T1000 (cell line): ENCODE results near the gene DNAJC27.

ENCODE experiments used
- DNase-seq: peaks from one replicate; lab custom pipeline; 2025; ENCODE audit warnings: mixed read lengths; lab: John Stamatoyannopoulos, UW

The DNAJC27 gene

DNA sequence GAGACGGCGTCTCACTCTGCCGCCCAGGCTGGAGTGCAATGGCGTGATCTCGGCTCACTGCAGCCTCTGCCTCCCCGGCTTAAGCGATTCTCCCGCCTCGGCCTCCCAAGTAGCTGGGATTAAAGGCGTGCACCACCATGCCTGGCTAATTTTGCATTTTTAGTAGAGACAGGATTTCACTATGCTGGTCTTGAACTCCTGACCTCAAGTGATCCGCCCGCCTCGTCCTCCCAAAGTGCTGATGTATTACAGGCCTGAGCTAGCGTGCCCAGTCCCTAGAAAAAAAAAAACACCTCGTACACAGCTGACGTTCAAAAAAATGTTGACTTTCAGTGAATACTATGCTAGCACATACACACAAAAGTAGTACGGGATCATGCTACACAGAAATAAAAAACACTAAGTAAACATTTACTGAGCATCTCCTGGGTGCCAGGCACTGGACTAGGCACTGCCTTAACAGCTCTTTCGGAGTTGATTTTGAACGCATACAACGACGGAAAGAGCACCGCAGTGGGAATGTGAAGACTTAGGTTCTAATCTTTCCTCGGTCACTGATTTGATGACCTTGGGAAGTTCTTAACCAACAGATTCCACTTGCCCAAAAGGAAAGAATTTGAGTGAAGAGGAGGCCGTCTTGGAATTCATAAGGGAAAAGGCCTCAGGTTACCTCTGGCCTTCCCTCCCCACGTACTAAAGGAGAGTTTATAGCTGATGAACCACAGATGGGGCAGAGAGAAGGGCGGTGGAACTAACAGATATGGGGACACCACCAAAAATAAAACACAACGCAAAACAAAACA lies 1.1 kb downstream of the DNAJC27 start:
- DNase-seq: no peak

DNA sequence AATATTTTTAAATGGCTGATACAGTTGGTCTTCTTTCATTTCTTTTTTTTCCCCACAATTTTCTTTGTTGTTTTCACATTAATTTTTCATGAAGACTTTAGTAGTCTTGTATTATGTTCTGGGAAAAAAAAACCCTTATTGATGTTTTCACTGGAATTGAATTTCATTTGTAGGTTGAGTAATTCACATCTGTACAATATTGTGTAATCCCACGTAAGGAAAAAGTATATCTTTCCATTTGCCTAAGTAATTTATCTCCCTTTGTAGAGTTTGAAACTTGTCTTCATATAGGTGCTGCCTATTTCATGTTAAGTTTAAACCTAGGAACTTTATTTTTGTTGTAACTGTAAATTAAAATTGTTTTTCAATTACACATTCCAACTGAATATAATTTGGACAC lies 2.0 kb downstream of the DNAJC27 start:
- DNase-seq: no peak

- no peak for DNase-seq
Measured at GRCh38 chr2:24961903-24962302, 9.9 kb downstream of the DNAJC27 start.

DNA sequence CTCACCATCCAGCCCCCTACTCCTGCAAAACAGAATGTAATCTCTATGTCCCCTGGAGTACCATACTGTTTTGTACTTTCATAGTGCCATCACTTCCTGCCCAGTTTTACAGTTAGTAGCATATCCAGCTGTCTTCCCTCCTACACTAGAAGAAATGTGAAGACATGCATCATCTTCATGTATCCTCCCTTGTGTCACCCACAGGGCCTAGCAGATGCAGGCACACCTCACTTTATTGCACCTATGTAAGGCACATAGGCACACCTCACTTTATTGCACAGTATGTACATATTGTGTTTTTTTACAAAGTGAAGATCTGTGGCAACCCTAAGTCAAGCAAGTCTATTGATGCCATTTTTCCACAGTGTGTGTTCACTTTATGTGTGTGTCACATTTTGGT lies 12.0 kb downstream of the DNAJC27 start:
- no peak for DNase-seq

GRCh38 chr2:24958411-24958935 lies 13.3 kb downstream of the DNAJC27 start:
- DNase-seq: no peak

DNA sequence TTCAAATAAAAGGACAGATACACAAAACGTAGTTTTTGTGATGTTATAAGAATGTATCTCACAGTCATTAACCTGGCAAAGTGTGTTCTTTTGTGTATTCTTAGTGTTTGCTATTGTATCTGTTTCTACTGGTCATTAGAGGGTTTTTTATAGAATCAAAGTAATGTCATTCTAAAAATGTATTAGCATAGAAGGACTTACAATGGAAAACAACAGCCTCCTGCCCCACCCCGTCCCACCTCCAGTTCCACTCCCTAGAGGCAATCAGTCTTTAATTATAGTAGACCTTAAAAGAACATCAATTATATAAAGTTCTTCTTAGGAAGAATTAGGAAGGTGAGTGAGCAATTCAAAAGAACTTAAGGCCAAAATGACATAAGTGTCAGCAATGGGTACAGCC lies 13.8 kb downstream of the DNAJC27 start:
- no peak for DNase-seq

DNA sequence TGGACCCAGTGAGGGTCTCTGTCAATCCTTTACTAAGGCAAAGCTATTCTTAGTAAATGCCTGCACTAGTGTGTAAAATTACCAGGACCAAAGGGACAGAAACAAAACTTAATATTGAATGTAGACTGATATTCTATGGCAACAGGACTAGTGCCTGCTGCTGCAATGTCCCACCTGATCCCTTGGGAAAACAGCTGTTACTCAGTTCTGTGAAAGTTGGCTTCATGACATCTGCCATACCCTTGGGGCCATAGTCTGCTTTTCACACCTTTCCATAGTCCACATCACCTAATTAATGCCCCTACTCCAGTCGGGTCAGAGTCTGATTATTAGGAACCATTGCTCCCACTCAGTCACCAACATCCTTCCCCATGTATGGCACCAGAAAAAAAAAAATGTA lies 14.5 kb downstream of the DNAJC27 start:
- no peak for DNase-seq

DNA sequence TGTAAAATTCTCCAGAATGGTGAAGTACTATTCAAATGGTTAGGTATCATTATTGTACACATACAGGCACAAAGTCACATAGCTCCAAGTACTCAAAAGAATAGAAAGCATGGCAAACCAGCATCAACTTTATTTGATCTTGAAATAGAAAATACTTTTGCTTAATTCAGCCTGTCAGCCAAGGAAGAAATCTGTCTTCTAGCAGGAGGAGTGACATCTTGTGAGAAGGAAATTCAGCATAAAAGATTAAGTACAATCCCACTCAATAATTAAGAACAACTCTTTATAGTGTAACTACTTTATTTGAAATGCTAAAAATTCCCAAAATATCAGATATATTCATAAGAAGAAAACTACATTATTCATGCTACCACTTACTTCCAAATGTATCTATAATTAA lies 15.8 kb downstream of the DNAJC27 start:
- no peak for DNase-seq

DNA sequence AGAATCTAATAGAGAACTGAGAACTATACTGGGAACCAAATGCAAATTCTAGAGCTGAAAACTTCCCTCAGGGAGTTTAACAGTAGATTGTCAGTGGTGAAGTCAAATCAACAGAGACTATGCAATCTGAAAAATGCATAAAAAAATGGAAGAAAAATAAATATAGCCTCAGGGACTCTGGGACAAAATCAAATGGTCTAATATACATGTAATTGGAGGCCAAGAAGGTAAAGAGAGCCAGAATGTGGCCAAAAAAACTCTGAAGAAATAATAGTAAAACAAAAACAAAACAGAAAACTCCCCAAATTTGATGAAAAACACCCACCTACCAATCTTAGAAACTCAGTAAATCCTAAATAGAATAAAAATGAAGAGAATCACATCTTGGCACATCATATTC lies 16.5 kb downstream of the DNAJC27 start:
- no peak for DNase-seq

GRCh38 chr2:24950102-24950501 lies 21.7 kb downstream of the DNAJC27 start:
- DNase-seq: no peak

- DNase-seq: no peak
Measured at GRCh38 chr2:24948506-24948905, 23.2 kb downstream of the DNAJC27 start.

GRCh38 chr2:24947561-24948157 lies 24.1 kb downstream of the DNAJC27 start:
- DNase-seq: no peak

GRCh38 chr2:24945907-24946306 lies 25.8 kb downstream of the DNAJC27 start:
- no peak for DNase-seq

GRCh38 chr2:24943427-24944053 lies 28.2 kb downstream of the DNAJC27 start:
- no peak for DNase-seq

- DNase-seq: no peak
Measured at GRCh38 chr2:24939353-24939752, 32.4 kb downstream of the DNAJC27 start.

- DNase-seq: no peak
Measured at GRCh38 chr2:24937236-24937635, 34.5 kb downstream of the DNAJC27 start.

DNA sequence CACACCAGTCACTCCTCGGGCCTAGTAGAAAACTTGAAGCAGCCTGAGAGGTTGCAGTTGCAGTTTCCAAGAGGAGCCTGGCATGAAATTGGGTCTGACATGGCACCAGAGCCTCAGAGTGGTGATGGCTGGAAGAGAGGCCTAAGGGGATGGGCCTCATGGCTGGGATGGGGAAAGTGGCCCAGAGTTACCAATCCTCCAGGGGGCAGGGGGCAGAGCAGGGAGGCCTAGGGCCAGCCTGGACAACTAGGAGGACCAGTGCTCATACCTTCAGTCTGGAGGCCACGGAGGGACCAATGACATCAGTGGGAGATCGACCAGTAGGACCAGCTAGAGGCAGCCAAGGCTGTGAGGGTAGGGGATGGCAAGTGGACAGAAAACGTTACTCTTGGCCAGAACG lies 36.6 kb downstream of the DNAJC27 start:
- DNase-seq: no peak

DNA sequence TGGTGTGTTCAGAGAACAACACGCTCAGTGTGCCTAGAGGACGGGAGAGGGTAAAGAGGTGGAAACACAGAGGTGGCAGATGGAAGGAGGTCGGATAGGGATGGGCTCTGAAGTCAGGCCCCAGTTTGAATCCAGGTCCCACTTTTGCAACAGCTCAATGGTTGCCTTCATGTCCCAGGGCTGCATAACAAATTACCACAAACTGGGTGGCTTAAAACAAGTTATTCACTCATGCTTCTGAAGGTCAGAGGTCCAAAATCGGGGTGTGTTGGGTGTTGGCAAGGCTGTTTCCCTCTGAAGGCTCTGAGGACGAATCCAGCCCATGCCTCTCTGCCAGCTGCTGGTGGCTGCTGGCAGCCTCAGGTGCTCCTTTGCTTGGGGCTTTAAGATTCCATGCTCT lies 39.0 kb downstream of the DNAJC27 start:
- no peak for DNase-seq

DNA sequence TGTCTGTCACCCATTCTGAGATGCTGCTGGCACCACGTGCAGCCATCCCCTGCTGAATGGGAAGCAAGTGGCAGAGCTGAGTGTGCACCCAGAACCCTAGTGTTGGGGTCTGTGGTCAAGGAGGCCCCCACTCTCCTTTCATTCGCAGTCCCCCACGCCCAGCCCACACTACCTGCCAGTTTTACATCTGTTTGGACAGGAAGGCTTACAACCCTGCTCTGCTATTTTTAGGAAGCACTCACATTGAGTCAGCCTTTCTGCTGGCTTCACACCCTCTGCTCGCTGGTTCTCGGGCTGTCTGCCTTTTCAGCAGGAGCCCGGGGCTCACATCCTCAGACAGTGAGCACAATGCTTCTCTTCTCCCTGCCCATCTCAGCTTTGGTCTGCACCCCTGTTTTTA lies 41.0 kb downstream of the DNAJC27 start:
- DNase-seq: no peak

GRCh38 chr2:24929230-24929629 lies 42.5 kb downstream of the DNAJC27 start:
- no peak for DNase-seq

GRCh38 chr2:24928036-24928435 lies 43.7 kb downstream of the DNAJC27 start:
- DNase-seq: no peak

- no peak for DNase-seq
Measured at GRCh38 chr2:24926602-24927252, 45.0 kb downstream of the DNAJC27 start.

GRCh38 chr2:24926220-24926601 lies 45.5 kb downstream of the DNAJC27 start:
- DNase-seq: no peak
